Colon (tissue), 2 donors: ENCODE data around the gene ASB13.

Experiments
- FAIRE-seq: peaks from 2 replicates; lab custom pipeline; 2012; peaks lifted over from hg19 to GRCh38; lab: Jason Lieb, UNC
- donor health status: control.
- donor health status: control.

ASB13 gene

GRCh38 chr10:5647507-5648240, 18.7 kb downstream of the ASB13 start:
- FAIRE-seq, result no peak

GRCh38 chr10:5645944-5646617, 20.3 kb downstream of the ASB13 start:
- no peak for FAIRE-seq

GRCh38 chr10:5645375-5645774, 21.0 kb downstream of the ASB13 start:
- FAIRE-seq, result no peak

GRCh38 chr10:5644930-5645329, 21.5 kb downstream of the ASB13 start:
- FAIRE-seq, result no peak

- FAIRE-seq, result no peak
Measured at GRCh38 chr10:5643346-5644067, 22.9 kb downstream of the ASB13 start.

GRCh38 chr10:5641501-5641900, 24.9 kb downstream of the ASB13 start:
- FAIRE-seq, result no peak

- FAIRE-seq, result no peak
Measured at GRCh38 chr10:5640501-5640900, 25.9 kb downstream of the ASB13 start.

- no peak for FAIRE-seq
Measured at GRCh38 chr10:5640036-5640435, 26.4 kb downstream of the ASB13 start.

- FAIRE-seq, result no peak
Measured at GRCh38 chr10:5639066-5639465, 27.3 kb downstream of the ASB13 start.

GRCh38 chr10:5638494-5638893, 27.9 kb downstream of the ASB13 start:
- no peak for FAIRE-seq

- no peak for FAIRE-seq
Measured at GRCh38 chr10:5634918-5635317, 31.5 kb downstream of the ASB13 start.

- FAIRE-seq, result no peak
Measured at GRCh38 chr10:5633166-5633749, 33.1 kb downstream of the ASB13 start.

- FAIRE-seq, result no peak
Measured at GRCh38 chr10:5632446-5632845, 33.9 kb downstream of the ASB13 start.

GRCh38 chr10:5631936-5632335, 34.5 kb downstream of the ASB13 start:
- FAIRE-seq, result no peak

GRCh38 chr10:5630112-5630436, 36.3 kb downstream of the ASB13 start:
- FAIRE-seq, result no peak

- peak; percentile 61 for FAIRE-seq
Measured at GRCh38 chr10:5629303-5630111, 36.9 kb downstream of the ASB13 start.

- FAIRE-seq, result no peak
Measured at GRCh38 chr10:5628451-5629302, 37.7 kb downstream of the ASB13 start.

GRCh38 chr10:5627486-5628044, 38.8 kb downstream of the ASB13 start:
- FAIRE-seq, result no peak

- no peak for FAIRE-seq
Measured at GRCh38 chr10:5625992-5626777, 40.2 kb downstream of the ASB13 start.

- FAIRE-seq, result no peak
Measured at GRCh38 chr10:5624701-5625100, 41.7 kb downstream of the ASB13 start.
